ENCODE measurements around the gene C1QTNF12. TPM values are rescaled to one million over a fixed set of nuclear protein-coding genes. Genes with fewer than 3 reads are reported as not detected.
A peak's percentile ranks its signal among the peaks of the same experiment; 100 is the strongest.

The C1QTNF12 gene
- total and polyA plus RNA-seq, 2 experiments from 2014 or later = 2.1 to 3.1 TPM

GRCh38 chr1:1233567-1233892, 13.0 kb downstream of the C1QTNF12 start:
- Histone ChIP-seq H3K27ac (no peak overlapping the region), H3K4me3 (no peak overlapping the region), H3K79me2 (ENCODE audit: insufficient read depth) (peaks cover 51% of the 10 kb centered on the region), H2AFZ (no peak overlapping the region), H3K4me2 (ENCODE audit: unreplicated experiment) (no peak overlapping the region), H3K9me3 (ENCODE audit: low read depth) (no peaks in the 10 kb centered on the region), H3K9ac (no peak overlapping the region), H3K27me3 (replicated peaks; ENCODE audit: insufficient read depth) (no peaks in the 10 kb centered on the region), H4K20me1 (ENCODE audit: insufficient read depth) (no peaks in the 10 kb centered on the region), H3K36me3 (ENCODE audit: low read depth) (no peaks in the 10 kb centered on the region), H3K4me1 (ENCODE audit: insufficient read depth) (peaks cover 13% of the 10 kb centered on the region), H3K9me2 (ENCODE audit: insufficient read depth) (no peaks in the 10 kb centered on the region), H3F3A (ENCODE audit: insufficient read depth) (peaks cover 12% of the 10 kb centered on the region)
- DNase-seq = no peak
- in situ Hi-C loops (cut with MboI) = no loop called here
- no peak for TF ChIP-seq EZH2phosphoT487 (IDR thresholded peaks at IDR 0.05; ENCODE audit: insufficient read depth, low read depth)
- no peak for TF ChIP-seq EZH2 (IDR thresholded peaks at IDR 0.05; ENCODE audit: insufficient read depth, poor library complexity, severe bottlenecking)
- 97 to 98% methylated on average over 15 of the region's 15 CpGs for WGBS, 2 experiments (ENCODE audit: low coverage in 1 of 2, low lambda C conversion rate in 2 of 2, missing lambda C conversion rate in 2 of 2)

- Histone ChIP-seq H3F3A (ENCODE audit: insufficient read depth) (peaks cover 12% of the 10 kb centered on the region), H3K79me2 (ENCODE audit: insufficient read depth) (peaks cover 57% of the 10 kb centered on the region), H3K4me2 (ENCODE audit: unreplicated experiment) (no peak overlapping the region), H3K27me3 (replicated peaks; ENCODE audit: insufficient read depth) (no peaks in the 10 kb centered on the region), H2AFZ (peak overlapping the region; percentile 60; the same call in 1 of the 2 replicates), H3K27ac (no peak overlapping the region), H3K9me2 (ENCODE audit: insufficient read depth) (no peaks in the 10 kb centered on the region), H3K4me3 (peak overlapping the region; percentile 59), H3K4me1 (ENCODE audit: insufficient read depth) (peaks cover 13% of the 10 kb centered on the region), H3K9ac (peak overlapping the region; percentile 43; the same call in 1 of the 2 replicates), H3K36me3 (ENCODE audit: low read depth) (no peaks in the 10 kb centered on the region; the same call in 1 of the 2 replicates), H3K9me3 (ENCODE audit: low read depth) (no peaks in the 10 kb centered on the region), H4K20me1 (ENCODE audit: insufficient read depth) (no peaks in the 10 kb centered on the region)
- no peak for DNase-seq
- 82 to 86% methylated on average over 79 to 92 of the region's 98 CpGs for WGBS, 2 experiments (ENCODE audit: low coverage in 1 of 2, low lambda C conversion rate in 2 of 2, missing lambda C conversion rate in 2 of 2)
- in situ Hi-C loops (cut with MboI) = no loop called here
- no peak for TF ChIP-seq EZH2phosphoT487 (IDR thresholded peaks at IDR 0.05; ENCODE audit: insufficient read depth, low read depth)
- TF ChIP-seq EZH2 (IDR thresholded peaks at IDR 0.05; ENCODE audit: insufficient read depth, poor library complexity, severe bottlenecking) = no peak
Measured at GRCh38 chr1:1232796-1233566, 13.5 kb downstream of the C1QTNF12 start.

GRCh38 chr1:1232208-1232795, 14.2 kb downstream of the C1QTNF12 start, which contains the start of gene B3GALT6:
TSS of gene B3GALT6 (plus strand) at chr1:1232237. CDS start at chr1:1232279, 42 bp downstream.
- Histone ChIP-seq H3K36me3 (ENCODE audit: low read depth) (no peaks in the 10 kb centered on the region; the same call in 1 of the 2 replicates), H3F3A (ENCODE audit: insufficient read depth) (peaks cover 12% of the 10 kb centered on the region), H3K9me2 (ENCODE audit: insufficient read depth) (no peaks in the 10 kb centered on the region), H3K79me2 (ENCODE audit: insufficient read depth) (peaks cover 64% of the 10 kb centered on the region), H3K4me1 (ENCODE audit: insufficient read depth) (peaks cover 13% of the 10 kb centered on the region), H3K4me2 (ENCODE audit: unreplicated experiment) (peak within 1 kb of the TSS; percentile 93), H4K20me1 (ENCODE audit: insufficient read depth) (no peaks in the 10 kb centered on the region), H3K27ac (peak within 1 kb of the TSS; percentile 80), H3K9ac (peak within 1 kb of the TSS; percentile 92), H3K27me3 (replicated peaks; ENCODE audit: insufficient read depth) (no peaks in the 10 kb centered on the region), H3K9me3 (ENCODE audit: low read depth) (no peaks in the 10 kb centered on the region), H3K4me3 (peak within 1 kb of the TSS; percentile 96), H2AFZ (peak within 1 kb of the TSS; percentile 72)
- no peak for DNase-seq
- 8 to 18% methylated on average over 18 to 46 of the region's 100 CpGs for WGBS, 2 experiments (ENCODE audit: low coverage in 1 of 2, low lambda C conversion rate in 2 of 2, missing lambda C conversion rate in 2 of 2)
- no peak for TF ChIP-seq EZH2phosphoT487 (IDR thresholded peaks at IDR 0.05; ENCODE audit: insufficient read depth, low read depth)
- in situ Hi-C loops (cut with MboI) = no loop called here

GRCh38 chr1:1231400-1232207, 14.9 kb downstream of the C1QTNF12 start, which contains the start of gene SDF4:
TSS of gene SDF4 (minus strand) at chr1:1232001. CDS start at chr1:1228772, 3,229 bp downstream.
- Histone ChIP-seq H3K9ac (peak within 1 kb of the TSS; percentile 92), H3K36me3 (ENCODE audit: low read depth) (no peaks in the 10 kb centered on the region; the same call in 1 of the 2 replicates), H4K20me1 (ENCODE audit: insufficient read depth) (no peaks in the 10 kb centered on the region), H3F3A (ENCODE audit: insufficient read depth) (peaks cover 12% of the 10 kb centered on the region), H3K27ac (peak within 1 kb of the TSS; percentile 80), H3K4me1 (ENCODE audit: insufficient read depth) (peaks cover 13% of the 10 kb centered on the region), H3K27me3 (replicated peaks; ENCODE audit: insufficient read depth) (no peaks in the 10 kb centered on the region), H3K4me2 (ENCODE audit: unreplicated experiment) (peak within 1 kb of the TSS; percentile 93), H3K79me2 (ENCODE audit: insufficient read depth) (peaks cover 71% of the 10 kb centered on the region), H3K9me2 (ENCODE audit: insufficient read depth) (no peaks in the 10 kb centered on the region), H3K4me3 (peak within 1 kb of the TSS; percentile 96), H3K9me3 (ENCODE audit: low read depth) (no peaks in the 10 kb centered on the region), H2AFZ (peak within 1 kb of the TSS; percentile 72)
- TF ChIP-seq EZH2phosphoT487 (IDR thresholded peaks at IDR 0.05; ENCODE audit: insufficient read depth, low read depth) = no peak
- no peak for TF ChIP-seq EZH2 (IDR thresholded peaks at IDR 0.05; ENCODE audit: insufficient read depth, poor library complexity, severe bottlenecking)
- in situ Hi-C loops (cut with MboI) = no loop called here
- DNase-seq = peak; percentile 99
- WGBS, 2 experiments (ENCODE audit: low coverage in 1 of 2, low lambda C conversion rate in 2 of 2, missing lambda C conversion rate in 2 of 2) = 1 to 2% methylated on average over 58 of the region's 99 CpGs

Measured in GM23248 (cell line).